ENCODE measurements around the gene CARNS1. TPM values are rescaled to one million over a fixed set of nuclear protein-coding genes. Genes with fewer than 3 reads are reported as not detected.

Gene CARNS1
- total RNA-seq, 1 experiment from 2014 or later, result 0.13 TPM

- CTCF ChIA-PET, result interaction anchor here (1.0 kb wide), 1 partner anchor 70 kb away, joined by 3 read pairs; no protein-coding TSS in a partner anchor
- no peak for TF ChIP-seq CTCF (conservative IDR thresholded peaks at IDR 0.05; ENCODE audit: low read depth, low read length)
- no peak for TF ChIP-seq EZH2 (IDR thresholded peaks at IDR 0.05; ENCODE audit: borderline replicate concordance, low read depth, low read length, poor library complexity, severe bottlenecking)
- DNase-seq (ENCODE audit: low spot score), result no peak
- Histone ChIP-seq H3K9me3 (ENCODE audit: low read depth, low read length, poor library complexity, severe bottlenecking) (no peaks in the 10 kb centered on the region), H3K4me3 (ENCODE audit: low read depth, low read length, poor library complexity, severe bottlenecking) (peak overlapping the region; percentile 51), H3K4me1 (ENCODE audit: insufficient read depth, low read length, poor library complexity, severe bottlenecking) (peaks cover 21% of the 10 kb centered on the region), H3K36me3 (ENCODE audit: insufficient read depth, low read length, poor library complexity, severe bottlenecking) (no peaks in the 10 kb centered on the region), H3K27ac (ENCODE audit: low read depth, low read length, poor library complexity, severe bottlenecking) (no peak overlapping the region), H3K27me3 (replicated peaks; ENCODE audit: insufficient read depth, low read depth, low read length, poor library complexity) (no peaks in the 10 kb centered on the region)
- intact Hi-C loops (cut with micrococcal nuclease; ENCODE audit: unreplicated experiment), result no loop called here
- no TSS peak for BruUV-seq (replicated peaks)
- POLR2A ChIA-PET (ENCODE audit: low non-redundant PET), result interaction anchor here (0.6 kb wide), 1 partner anchor 1537 kb away, joined by 3 read pairs; no protein-coding TSS in a partner anchor
Measured at GRCh38 chr11:67421430-67422031, 6.1 kb downstream of the CARNS1 start.

GRCh38 chr11:67422891-67423290 lies 7.4 kb downstream of the CARNS1 start:
- CTCF ChIA-PET, result interaction anchor here (0.6 kb wide), 1 partner anchor 8 kb away, joined by 5 read pairs; no protein-coding TSS in a partner anchor
- DNase-seq (ENCODE audit: low spot score), result no peak
- POLR2A ChIA-PET (ENCODE audit: low non-redundant PET), result no interaction called here
- Histone ChIP-seq H3K36me3 (ENCODE audit: insufficient read depth, low read length, poor library complexity, severe bottlenecking) (no peaks in the 10 kb centered on the region), H3K4me1 (ENCODE audit: insufficient read depth, low read length, poor library complexity, severe bottlenecking) (peaks cover 14% of the 10 kb centered on the region), H3K27ac (ENCODE audit: low read depth, low read length, poor library complexity, severe bottlenecking) (no peak overlapping the region), H3K27me3 (replicated peaks; ENCODE audit: insufficient read depth, low read depth, low read length, poor library complexity) (no peaks in the 10 kb centered on the region), H3K9me3 (ENCODE audit: low read depth, low read length, poor library complexity, severe bottlenecking) (no peaks in the 10 kb centered on the region), H3K4me3 (ENCODE audit: low read depth, low read length, poor library complexity, severe bottlenecking) (no peak overlapping the region)
- TF ChIP-seq CTCF (conservative IDR thresholded peaks at IDR 0.05; ENCODE audit: low read depth, low read length), result no peak
- no peak for TF ChIP-seq EZH2 (IDR thresholded peaks at IDR 0.05; ENCODE audit: borderline replicate concordance, low read depth, low read length, poor library complexity, severe bottlenecking)
- BruUV-seq (replicated peaks), result no TSS peak
- intact Hi-C loops (cut with micrococcal nuclease; ENCODE audit: unreplicated experiment), result no loop called here

GRCh38 chr11:67423466-67423865 lies 8.0 kb downstream of the CARNS1 start:
- Histone ChIP-seq H3K4me3 (ENCODE audit: low read depth, low read length, poor library complexity, severe bottlenecking) (no peak overlapping the region), H3K36me3 (ENCODE audit: insufficient read depth, low read length, poor library complexity, severe bottlenecking) (no peaks in the 10 kb centered on the region), H3K4me1 (ENCODE audit: insufficient read depth, low read length, poor library complexity, severe bottlenecking) (peaks cover 14% of the 10 kb centered on the region), H3K9me3 (ENCODE audit: low read depth, low read length, poor library complexity, severe bottlenecking) (no peaks in the 10 kb centered on the region), H3K27ac (ENCODE audit: low read depth, low read length, poor library complexity, severe bottlenecking) (no peak overlapping the region), H3K27me3 (replicated peaks; ENCODE audit: insufficient read depth, low read depth, low read length, poor library complexity) (no peaks in the 10 kb centered on the region)
- intact Hi-C loops (cut with micrococcal nuclease; ENCODE audit: unreplicated experiment), result no loop called here
- BruUV-seq (replicated peaks), result no TSS peak
- POLR2A ChIA-PET (ENCODE audit: low non-redundant PET), result no interaction called here
- no peak for DNase-seq (ENCODE audit: low spot score)
- CTCF ChIA-PET, result no interaction called here
- TF ChIP-seq CTCF (conservative IDR thresholded peaks at IDR 0.05; ENCODE audit: low read depth, low read length), result no peak
- no peak for TF ChIP-seq EZH2 (IDR thresholded peaks at IDR 0.05; ENCODE audit: borderline replicate concordance, low read depth, low read length, poor library complexity, severe bottlenecking)

All from A673 (cell line).